Activated CD8-positive, alpha-beta memory T cell treated with anti-CD3 and anti-CD28 coated beads for 24 hours (primary cell): Measurements from ENCODE around the gene LCN2.
"Not testable (repeated sequence)": the region's sequence is repeated elsewhere in the genome, so short reads cannot be mapped to it uniquely, and the experiment has no call there.

Experiments
- DNase-seq: peaks from one replicate; pipeline ENCODE4 v3.0.0-alpha.2; 2020

Gene LCN2

GRCh38 chr9:128128836-128129590 is 20.2 kb upstream of the LCN2 start:
- no peak for DNase-seq

- peak; percentile 79 for DNase-seq
Observed at GRCh38 chr9:128129976-128130590, 19.2 kb upstream of the LCN2 start.

- not testable (repeated sequence) for DNase-seq
Observed at GRCh38 chr9:128130651-128131050, 18.6 kb upstream of the LCN2 start.

GRCh38 chr9:128131346-128131745 is 17.9 kb upstream of the LCN2 start:
- DNase-seq, result not testable (repeated sequence)

GRCh38 chr9:128132139-128132538 is 17.1 kb upstream of the LCN2 start:
- not testable (repeated sequence) for DNase-seq

GRCh38 chr9:128135561-128135960 is 13.7 kb upstream of the LCN2 start:
- DNase-seq, result not testable (repeated sequence)

- DNase-seq, result no peak
Observed at GRCh38 chr9:128136816-128137793, 12.1 kb upstream of the LCN2 start.

GRCh38 chr9:128138001-128138400 is 11.3 kb upstream of the LCN2 start:
- DNase-seq, result no peak

GRCh38 chr9:128139621-128140020 is 9.6 kb upstream of the LCN2 start:
- no peak for DNase-seq

GRCh38 chr9:128141604-128142003 is 7.6 kb upstream of the LCN2 start:
- DNase-seq, result no peak

GRCh38 chr9:128142061-128142460 is 7.2 kb upstream of the LCN2 start:
- no peak for DNase-seq

- no peak for DNase-seq
Observed at GRCh38 chr9:128142596-128142995, 6.7 kb upstream of the LCN2 start.

GRCh38 chr9:128143525-128144238 is 5.6 kb upstream of the LCN2 start:
- DNase-seq, result no peak

- DNase-seq, result no peak
Observed at GRCh38 chr9:128144239-128145181, 4.7 kb upstream of the LCN2 start.

- DNase-seq, result no peak
Observed at GRCh38 chr9:128145536-128145935, 3.7 kb upstream of the LCN2 start.

- DNase-seq, result no peak
Observed at GRCh38 chr9:128145951-128146351, 3.3 kb upstream of the LCN2 start.

- no peak for DNase-seq
Observed at GRCh38 chr9:128146591-128147120, 2.6 kb upstream of the LCN2 start.

- no peak for DNase-seq
Observed at GRCh38 chr9:128148509-128149000, 698 bp upstream of the LCN2 start.

- DNase-seq, result no peak
Observed at GRCh38 chr9:128149951-128150593, 819 bp downstream of the LCN2 start.

- DNase-seq, result no peak
Observed at GRCh38 chr9:128150594-128151308, 1.5 kb downstream of the LCN2 start.
